ENCODE data around the gene PCK1. TPM values are rescaled to one million over a fixed set of nuclear protein-coding genes. Genes with fewer than 3 reads are reported as not detected.

PCK1 gene
- total RNA-seq, 1 experiment from 2014 or later = not detected

DNA sequence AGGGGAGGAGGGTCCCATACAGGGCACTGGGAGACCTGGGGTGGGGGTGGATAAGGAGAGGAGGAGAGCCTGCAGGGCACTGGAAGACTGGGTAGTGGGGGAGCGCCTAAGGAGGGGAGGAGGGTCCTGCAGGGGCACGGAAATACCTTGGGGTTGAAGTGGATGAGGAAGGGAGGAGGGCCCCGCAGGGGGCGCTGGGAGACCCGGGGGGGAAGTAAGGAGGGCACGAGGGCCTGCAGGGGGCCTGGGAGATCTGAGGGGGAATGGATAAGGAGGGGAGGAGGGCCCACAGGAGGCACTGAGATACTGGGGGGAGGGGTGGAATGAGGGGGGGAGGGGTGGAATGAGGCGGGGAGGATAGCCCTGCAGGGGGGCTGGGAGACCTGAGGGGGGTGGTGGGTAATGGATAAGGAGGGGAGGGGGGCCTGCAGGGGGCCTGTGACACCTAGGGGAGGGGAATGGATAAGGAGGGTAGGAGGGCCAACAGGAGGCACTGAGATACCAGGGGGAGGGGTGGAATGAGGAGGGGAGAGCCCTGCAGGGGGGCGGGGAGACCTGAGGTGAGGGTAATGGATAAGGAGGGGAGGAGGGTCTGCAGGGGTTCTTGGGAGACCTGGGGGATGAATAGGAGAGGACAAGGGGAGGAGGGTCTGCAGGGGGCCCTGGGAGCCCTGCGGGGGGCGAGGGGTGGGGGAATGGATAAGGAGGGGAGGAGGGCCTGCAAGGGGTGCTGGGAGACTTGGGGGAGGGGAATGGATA is 35.4 kb upstream of the PCK1 start:
- Histone ChIP-seq H3K79me2 (ENCODE audit: insufficient read depth, low read length) (no peaks in the 10 kb centered on the region), H3K79me1 (ENCODE audit: insufficient read depth, low read depth, low read length, poor library complexity, severe bottlenecking) (no peaks in the 10 kb centered on the region), H2AFZ (ENCODE audit: low read length) (no peak overlapping the region), H2AK5ac (ENCODE audit: insufficient read length, low read length) (no peak overlapping the region), H3K14ac (ENCODE audit: insufficient read depth, low read length) (no peak overlapping the region), H4K91ac (ENCODE audit: insufficient read length, low read depth, low read length) (no peak overlapping the region), H4K5ac (ENCODE audit: insufficient read length, low read depth, low read length) (no peak overlapping the region), H3K27ac (ENCODE audit: insufficient read length, low read depth, low read length) (no peak overlapping the region), H2BK20ac (ENCODE audit: low read depth, low read length, poor library complexity, severe bottlenecking) (no peak overlapping the region), H2BK12ac (ENCODE audit: insufficient read length, low read depth, low read length) (no peak overlapping the region), H4K20me1 (ENCODE audit: control insufficient read depth, insufficient read depth, insufficient read length) (no peaks in the 10 kb centered on the region), H3K9me3 (ENCODE audit: control insufficient read depth, low read depth, low read length) (no peaks in the 10 kb centered on the region), H4K8ac (replicated peaks; ENCODE audit: insufficient read length, low read depth, low read length) (no peak overlapping the region), H2BK15ac (ENCODE audit: low read depth, low read length) (no peak overlapping the region), H3K23ac (ENCODE audit: insufficient read length, low read depth, low read length) (no peak overlapping the region), H3K4ac (ENCODE audit: low read depth, low read length) (no peak overlapping the region), H3K23me2 (ENCODE audit: insufficient read length, low read depth, low read length, poor library complexity, severe bottlenecking) (no peaks in the 10 kb centered on the region), H3K4me1 (ENCODE audit: insufficient read depth, low read length) (no peaks in the 10 kb centered on the region; the same call in 1 of the 2 replicates), H2BK120ac (ENCODE audit: low read depth, low read length, poor library complexity, severe bottlenecking) (no peak overlapping the region), H3K18ac (ENCODE audit: insufficient read length, low read depth, low read length) (no peak overlapping the region), H3K27me3 (ENCODE audit: insufficient read depth, low read length) (no peaks in the 10 kb centered on the region; the same call in 1 of the 2 replicates), H3K4me2 (ENCODE audit: insufficient read depth, insufficient read length, low read length) (no peak overlapping the region), H3K9ac (ENCODE audit: extremely low read depth, insufficient read length, low read length) (no peak overlapping the region), H2BK5ac (ENCODE audit: insufficient read length, low read length) (no peak overlapping the region), H3T11ph (ENCODE audit: low read length) (no peak overlapping the region), H3K56ac (ENCODE audit: insufficient read length, low read depth, low read length) (no peak overlapping the region)
- TF ChIP-seq, protein P1, sequence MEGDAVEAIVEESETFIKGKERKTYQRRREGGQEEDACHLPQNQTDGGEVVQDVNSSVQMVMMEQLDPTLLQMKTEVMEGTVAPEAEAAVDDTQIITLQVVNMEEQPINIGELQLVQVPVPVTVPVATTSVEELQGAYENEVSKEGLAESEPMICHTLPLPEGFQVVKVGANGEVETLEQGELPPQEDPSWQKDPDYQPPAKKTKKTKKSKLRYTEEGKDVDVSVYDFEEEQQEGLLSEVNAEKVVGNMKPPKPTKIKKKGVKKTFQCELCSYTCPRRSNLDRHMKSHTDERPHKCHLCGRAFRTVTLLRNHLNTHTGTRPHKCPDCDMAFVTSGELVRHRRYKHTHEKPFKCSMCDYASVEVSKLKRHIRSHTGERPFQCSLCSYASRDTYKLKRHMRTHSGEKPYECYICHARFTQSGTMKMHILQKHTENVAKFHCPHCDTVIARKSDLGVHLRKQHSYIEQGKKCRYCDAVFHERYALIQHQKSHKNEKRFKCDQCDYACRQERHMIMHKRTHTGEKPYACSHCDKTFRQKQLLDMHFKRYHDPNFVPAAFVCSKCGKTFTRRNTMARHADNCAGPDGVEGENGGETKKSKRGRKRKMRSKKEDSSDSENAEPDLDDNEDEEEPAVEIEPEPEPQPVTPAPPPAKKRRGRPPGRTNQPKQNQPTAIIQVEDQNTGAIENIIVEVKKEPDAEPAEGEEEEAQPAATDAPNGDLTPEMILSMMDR (conservative IDR thresholded peaks at IDR 0.05) = no peak
- Mint-ChIP-seq H3K9me3 (no peaks in the 10 kb centered on the region), H3K4me1 (peaks cover 24 to 27% of the 10 kb centered on the region in 2 experiments), H3K27me3 (ENCODE audit: low read depth) (peaks cover 2% of the 10 kb centered on the region; the same call in 1 of the 2 replicates), H3K36me3 (ENCODE audit: insufficient read depth in 1 of 3, low read depth in 3 of 3) (no peaks in the 10 kb centered on the region), H3K27ac (no peak overlapping the region), H3K4me3 (no peak overlapping the region)
- no CpG with 5 or more reads among the region's 10 CpGs for WGBS (ENCODE audit: extremely low coverage, insufficient read length, low lambda C conversion rate)
- DNase-seq = no peak

Data from H9 (cell line).